LNCAP (cell line): ENCODE data around the gene ADPRH.

Experiments
- CTCF ChIP-seq: fragments of 450-650 bp; IDR thresholded peaks from 2 replicates; pipeline ENCODE4 v1.5.1; 2017; ENCODE audit warnings: mild to moderate bottlenecking

Gene ADPRH

DNA sequence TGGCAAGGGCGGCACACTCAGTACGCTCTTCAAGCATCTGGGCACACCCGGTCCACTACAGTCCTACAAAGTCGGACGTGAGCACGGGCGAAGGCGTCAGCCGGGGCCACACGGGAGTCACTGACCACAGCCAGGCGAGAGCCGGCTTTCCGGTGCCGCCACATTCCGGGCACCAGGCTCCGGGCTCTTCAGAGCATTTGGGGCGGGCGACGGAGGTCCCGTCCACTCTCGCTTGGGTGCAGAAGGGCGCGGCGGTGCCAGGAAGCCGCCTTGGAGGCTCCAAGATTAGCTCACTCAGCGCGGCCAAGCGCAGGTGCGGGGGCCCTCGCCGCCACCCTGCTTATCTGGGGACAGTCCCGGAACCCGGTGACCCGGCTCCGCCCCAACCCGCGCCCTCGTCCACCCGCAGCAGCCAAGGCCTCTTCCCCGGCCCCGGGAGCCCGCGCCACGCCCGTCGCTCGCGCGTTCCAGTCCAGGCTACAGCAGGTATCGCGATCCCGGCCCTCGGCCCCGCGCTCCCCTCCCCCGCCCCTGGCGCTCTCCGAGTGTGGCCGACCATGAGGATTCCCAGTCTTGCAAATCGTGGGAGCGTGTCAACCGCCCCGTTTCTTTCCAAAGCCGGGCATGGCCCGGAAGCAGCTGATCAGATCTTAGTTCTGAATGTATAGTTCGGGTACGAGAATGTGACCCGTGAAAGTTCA is at the start of gene ADPRH:
Gene ADPRH, plus strand, starts transcription at position 127 of the 701 bp plus-strand sequence. CDS start 2,678 bp downstream, outside the sequence.
- no peak for TF ChIP-seq CTCF

DNA sequence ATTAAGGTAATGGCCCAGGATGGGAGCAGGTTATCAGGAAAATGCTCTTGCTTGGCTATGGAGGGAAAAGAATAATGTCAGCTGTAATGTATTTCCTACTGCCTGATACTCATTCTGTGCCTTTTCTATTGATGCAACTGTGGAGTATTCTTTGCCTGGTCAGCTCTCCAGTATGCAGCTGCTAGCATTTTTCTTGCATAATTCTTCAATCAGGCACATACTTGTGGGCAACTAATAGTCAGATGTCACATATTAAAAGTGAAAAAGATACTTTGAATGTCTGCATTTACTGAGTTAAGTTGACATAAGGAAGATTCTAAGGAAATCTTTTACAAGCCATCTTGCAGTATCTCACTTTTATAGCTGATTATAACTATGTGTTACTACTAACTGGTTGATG is 49.4 kb upstream of the ADPRH start:
- TF ChIP-seq CTCF = no peak

DNA sequence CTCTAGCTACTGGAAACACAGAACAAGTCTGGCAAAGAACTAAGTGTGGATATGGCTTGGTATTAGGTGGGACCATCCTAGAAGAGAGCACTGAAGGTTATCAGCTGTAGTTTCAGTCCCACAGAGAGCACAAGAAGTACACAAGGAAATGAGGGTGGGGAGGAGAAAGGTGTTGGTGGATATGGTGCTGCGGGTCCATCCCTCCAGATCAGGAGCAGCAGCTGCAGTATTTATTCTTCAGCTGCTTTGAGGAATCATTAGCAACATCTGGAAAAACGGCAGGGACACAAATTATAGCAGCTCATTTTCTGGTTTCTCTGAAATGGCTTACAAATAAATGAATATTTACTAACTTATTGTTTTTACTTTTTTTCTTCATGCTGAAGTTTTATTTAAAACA is 48.8 kb upstream of the ADPRH start:
- no peak for TF ChIP-seq CTCF

DNA sequence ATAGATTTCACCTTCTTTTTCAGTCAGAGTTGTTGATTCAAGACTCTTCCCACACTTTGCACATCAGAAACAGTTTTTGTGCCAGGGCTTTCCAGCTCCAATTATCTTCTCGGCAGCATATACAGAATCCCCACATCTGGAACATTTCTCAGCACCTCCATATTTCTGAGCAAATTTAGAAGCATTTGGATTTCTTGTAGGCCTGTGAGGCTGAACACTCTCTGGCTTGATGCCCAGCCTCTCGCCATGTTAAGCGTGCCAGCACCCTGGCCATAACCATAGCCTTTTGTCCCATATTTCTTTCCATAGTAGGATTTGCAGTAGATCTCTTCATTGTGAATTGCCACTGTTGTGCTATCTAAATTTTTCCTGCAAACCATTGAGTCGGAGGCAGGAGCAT is 48.1 kb upstream of the ADPRH start:
- no peak for TF ChIP-seq CTCF

DNA sequence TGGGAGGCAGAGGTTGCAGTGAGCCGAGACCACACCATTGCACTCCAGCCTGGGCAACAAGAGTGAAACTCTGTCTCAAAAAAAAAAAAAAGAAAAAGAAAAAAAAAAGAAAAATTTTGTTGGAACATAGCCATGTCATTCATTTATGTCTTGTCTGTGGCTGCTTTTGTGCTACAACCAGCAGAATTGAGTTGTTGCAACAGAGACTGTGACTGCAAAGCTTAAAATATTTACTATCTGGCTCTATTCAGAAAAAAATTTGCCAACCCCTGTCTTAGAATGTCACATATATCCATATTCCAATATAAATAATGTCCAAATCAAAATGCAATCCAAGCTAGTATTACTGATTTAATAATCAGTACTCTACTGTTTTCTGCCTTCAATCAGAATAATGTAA is 45.0 kb upstream of the ADPRH start:
- no peak for TF ChIP-seq CTCF

GRCh38 chr3:119536757-119537156 is 42.5 kb upstream of the ADPRH start:
- TF ChIP-seq CTCF = no peak

GRCh38 chr3:119538772-119539171 is 40.5 kb upstream of the ADPRH start:
- TF ChIP-seq CTCF = no peak

GRCh38 chr3:119541547-119541946 is 37.7 kb upstream of the ADPRH start:
- TF ChIP-seq CTCF = no peak
